GM12878 (cell line): ENCODE measurements around the gene DHX16. TPM values are rescaled to one million over a fixed set of nuclear protein-coding genes. Genes with fewer than 3 reads are reported as not detected.

Experiments used
- E2F4 ChIP-seq: IDR thresholded peaks from 2 replicates; pipeline ENCODE4 v1.6.1; 2012; ENCODE audit warnings: low read depth, low read length, improper control_type of control experiment
- LARP7 ChIP-seq: fragments of 450-650 bp; IDR thresholded peaks from 2 replicates; pipeline ENCODE4 v1.6.1; 2017; ENCODE audit warnings: mild to moderate bottlenecking
- NBN ChIP-seq: fragments of 450-650 bp; IDR thresholded peaks from 2 replicates; pipeline ENCODE4 v1.6.1; 2016
- POLR2AphosphoS5 ChIP-seq: IDR thresholded peaks from 2 replicates; pipeline ENCODE4 v1.6.1; 2011; ENCODE audit warnings: mild to moderate bottlenecking, low read length, inconsistent platforms
- TCF3 ChIP-seq: IDR thresholded peaks from 2 replicates; pipeline ENCODE4 v1.6.1; 2012; ENCODE audit warnings: low read depth, mild to moderate bottlenecking, low read length, borderline replicate concordance; ENCODE audit not compliant: insufficient read depth
- polyA plus RNA-seq, 11 experiments: library from polyadenylated mRNA; depleted of rRNA in 4 of 11; unstranded in 6 of 11; stranded (reverse) in 5 of 11; fragments of >200 nt; fragmentation: Nextera tagmentation in 4 of 11; fragmentation: Illumina TruSeq in 1 of 11; extraction: Ambion mirVana in 4 of 11; extraction: Trizol in 1 of 11; gene quantifications; 1 replicate in 1 of 11; 2 replicates in 10 of 11; pipeline versions ENCODE4 v1.2.1 to v1.2.3, GENCODE V29; 2011 to 2016; ENCODE audit warnings: inconsistent platforms in 2 of 11, missing spikeins in 2 of 11, low read depth in 1 of 11
- total RNA-seq, 4 experiments: library from RNA; depleted of rRNA in 3 of 4; stranded (reverse); fragments of >200 nt in 3 of 4; fragmentation: Illumina TruSeq in 1 of 4; extraction: Trizol in 1 of 4; gene quantifications; 2 replicates each; pipeline versions ENCODE4 v1.2.1 to v1.2.3, GENCODE V29; 2013 to 2021
- TF ChIP-seq, protein P1 (sequence below): fragments of 450-650 bp; IDR thresholded peaks from 2 replicates; pipeline ENCODE4 v1.6.1; 2018; ENCODE audit warnings: mild to moderate bottlenecking, low read depth, moderate library complexity; ENCODE audit not compliant: partially characterized antibody

Gene DHX16
- total and polyA plus RNA-seq, 10 of the 15 experiments (the other 5 are each of a cell fraction or from before 2014, with no cell fraction given), result 10.1 to 41.4 (median 38.3) TPM

GRCh38 chr6:30682143-30683117, 9.6 kb upstream of the DHX16 start (continued):
- TF ChIP-seq E2F4, result 0 out of 2 replicates have a peak, but pooled peaks have one; percentile 12
- TF ChIP-seq LARP7, result peak; percentile 69
- TF ChIP-seq, protein P1, sequence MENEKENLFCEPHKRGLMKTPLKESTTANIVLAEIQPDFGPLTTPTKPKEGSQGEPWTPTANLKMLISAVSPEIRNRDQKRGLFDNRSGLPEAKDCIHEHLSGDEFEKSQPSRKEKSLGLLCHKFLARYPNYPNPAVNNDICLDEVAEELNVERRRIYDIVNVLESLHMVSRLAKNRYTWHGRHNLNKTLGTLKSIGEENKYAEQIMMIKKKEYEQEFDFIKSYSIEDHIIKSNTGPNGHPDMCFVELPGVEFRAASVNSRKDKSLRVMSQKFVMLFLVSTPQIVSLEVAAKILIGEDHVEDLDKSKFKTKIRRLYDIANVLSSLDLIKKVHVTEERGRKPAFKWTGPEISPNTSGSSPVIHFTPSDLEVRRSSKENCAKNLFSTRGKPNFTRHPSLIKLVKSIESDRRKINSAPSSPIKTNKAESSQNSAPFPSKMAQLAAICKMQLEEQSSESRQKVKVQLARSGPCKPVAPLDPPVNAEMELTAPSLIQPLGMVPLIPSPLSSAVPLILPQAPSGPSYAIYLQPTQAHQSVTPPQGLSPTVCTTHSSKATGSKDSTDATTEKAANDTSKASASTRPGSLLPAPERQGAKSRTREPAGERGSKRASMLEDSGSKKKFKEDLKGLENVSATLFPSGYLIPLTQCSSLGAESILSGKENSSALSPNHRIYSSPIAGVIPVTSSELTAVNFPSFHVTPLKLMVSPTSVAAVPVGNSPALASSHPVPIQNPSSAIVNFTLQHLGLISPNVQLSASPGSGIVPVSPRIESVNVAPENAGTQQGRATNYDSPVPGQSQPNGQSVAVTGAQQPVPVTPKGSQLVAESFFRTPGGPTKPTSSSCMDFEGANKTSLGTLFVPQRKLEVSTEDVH, result peak; percentile 84
- TF ChIP-seq TCF3, result peak; percentile 64; the same call in 1 of the 2 replicates
- peak; percentile 67; the same call in 1 of the 2 replicates for TF ChIP-seq NBN
- TF ChIP-seq POLR2AphosphoS5, result peak; percentile 82
